Stomach (tissue), 4 donors: ENCODE measurements around the gene SACM1L.
A peak's percentile ranks its signal among the peaks of the same experiment; 100 is the strongest.

Experiments
- POLR2A ChIP-seq, 4 donors: fragments of 450-650 bp; IDR thresholded peaks; one replicate each; pipeline ENCODE4 v1.6.1; 2016; ENCODE audit warnings: antibody characterized with exemption in 4 of 4, control low read depth in 2 of 4, mild to moderate bottlenecking in 1 of 4, moderate library complexity in 1 of 4
- POLR2AphosphoS5 ChIP-seq, 3 donors: sonication (generic); formaldehyde crosslinking; IDR thresholded peaks; one replicate each; pipeline ENCODE4 v1.6.1; 2016; ENCODE audit warnings: antibody characterized with exemption in 3 of 3
- TF ChIP-seq, protein P1 (sequence below), 7 experiments: fragments of 450-650 bp in 4 of 7; fragments of 200-600 bp in 3 of 7; sonication (generic) in 3 of 7; IDR thresholded peaks; one replicate each; pipeline ENCODE4 v1.5.1; 2016 to 2019; ENCODE audit warnings: antibody characterized with exemption in 7 of 7, control low read depth in 2 of 7, mild to moderate bottlenecking in 1 of 7

DNA sequence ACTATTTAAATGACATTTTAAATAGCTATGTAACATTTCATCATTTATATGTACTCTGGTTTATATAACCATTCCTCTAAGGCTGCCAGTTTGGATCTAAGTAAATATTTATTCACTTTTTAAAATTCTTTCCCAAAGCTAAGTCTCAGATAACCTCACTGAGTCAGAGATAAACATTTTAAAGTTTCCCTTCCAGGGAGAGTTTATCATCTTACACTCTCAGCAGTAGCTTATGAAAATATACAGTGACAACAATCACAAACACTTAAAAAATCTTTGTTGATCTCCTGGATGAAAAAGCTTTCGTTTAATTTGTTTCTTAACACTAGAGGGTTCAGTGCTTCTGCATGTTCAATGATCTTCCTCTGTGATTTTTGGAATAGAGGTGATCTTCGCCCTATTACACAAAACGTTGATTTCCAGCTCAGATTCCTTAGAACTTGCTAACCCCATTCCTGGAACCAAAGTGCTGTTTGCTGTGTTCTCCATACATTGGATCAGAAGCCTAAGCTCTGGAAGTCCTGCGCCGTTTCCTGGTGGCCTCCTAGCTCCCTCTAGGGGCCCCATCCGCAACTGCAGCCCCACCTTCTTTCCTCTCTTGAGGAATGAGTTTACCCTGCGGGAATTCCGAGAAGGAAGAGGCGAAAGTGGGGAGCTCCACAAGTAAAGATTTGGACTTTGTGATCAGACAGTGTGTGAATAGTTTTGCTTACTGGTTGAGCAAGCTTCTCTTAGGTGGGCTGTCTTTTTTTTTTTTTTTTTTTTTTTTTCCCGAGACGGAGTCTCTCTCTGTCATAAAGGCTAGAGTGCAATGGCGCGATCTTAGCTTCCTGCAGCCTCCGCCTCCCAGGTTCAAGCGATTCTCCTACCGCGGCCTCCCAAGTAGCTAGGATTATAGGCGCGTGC, 29.3 kb upstream of the SACM1L start:
- no peak for TF ChIP-seq POLR2A (IDR thresholded peaks at IDR 0.05)
- TF ChIP-seq, protein P1, sequence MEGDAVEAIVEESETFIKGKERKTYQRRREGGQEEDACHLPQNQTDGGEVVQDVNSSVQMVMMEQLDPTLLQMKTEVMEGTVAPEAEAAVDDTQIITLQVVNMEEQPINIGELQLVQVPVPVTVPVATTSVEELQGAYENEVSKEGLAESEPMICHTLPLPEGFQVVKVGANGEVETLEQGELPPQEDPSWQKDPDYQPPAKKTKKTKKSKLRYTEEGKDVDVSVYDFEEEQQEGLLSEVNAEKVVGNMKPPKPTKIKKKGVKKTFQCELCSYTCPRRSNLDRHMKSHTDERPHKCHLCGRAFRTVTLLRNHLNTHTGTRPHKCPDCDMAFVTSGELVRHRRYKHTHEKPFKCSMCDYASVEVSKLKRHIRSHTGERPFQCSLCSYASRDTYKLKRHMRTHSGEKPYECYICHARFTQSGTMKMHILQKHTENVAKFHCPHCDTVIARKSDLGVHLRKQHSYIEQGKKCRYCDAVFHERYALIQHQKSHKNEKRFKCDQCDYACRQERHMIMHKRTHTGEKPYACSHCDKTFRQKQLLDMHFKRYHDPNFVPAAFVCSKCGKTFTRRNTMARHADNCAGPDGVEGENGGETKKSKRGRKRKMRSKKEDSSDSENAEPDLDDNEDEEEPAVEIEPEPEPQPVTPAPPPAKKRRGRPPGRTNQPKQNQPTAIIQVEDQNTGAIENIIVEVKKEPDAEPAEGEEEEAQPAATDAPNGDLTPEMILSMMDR (IDR thresholded peaks at IDR 0.05): peak in 5 of 7 experiments; percentile 84 to 97 (median 88)
- peak in 2 of 3 donors; percentile 10 to 48 for TF ChIP-seq POLR2AphosphoS5 (IDR thresholded peaks at IDR 0.05)
